ENCODE measurements around the gene DISC1. TPM values are rescaled to one million over a fixed set of nuclear protein-coding genes. Genes with fewer than 3 reads are reported as not detected.

DISC1 gene
- polyA plus RNA-seq, 1 of the 3 experiments (the other 2 are of a cell fraction): 1.7 TPM

- Histone ChIP-seq H3K27ac (ENCODE audit: low read depth in 2 of 2, low read length in 1 of 2) (peak overlapping the region in 1 of 2 experiments; percentile 88; a peak in 2 of 4 replicates), H3K4me2 (no peak overlapping the region), H3K9me2 (no peaks in the 10 kb centered on the region), H3K4me3 (ENCODE audit: low read depth in 2 of 2, low read length in 1 of 2) (no peak overlapping the region), H3K9ac (no peak overlapping the region), H3F3A (replicated peaks; ENCODE audit: insufficient read depth) (no peaks in the 10 kb centered on the region), H4K20me1 (ENCODE audit: insufficient read depth) (no peaks in the 10 kb centered on the region), H3K27me3 (ENCODE audit: insufficient read depth) (no peaks in the 10 kb centered on the region), H2AFZ (ENCODE audit: low read depth) (no peak overlapping the region), H3K9me3 (no peaks in the 10 kb centered on the region), H3K79me2 (ENCODE audit: insufficient read depth) (no peaks in the 10 kb centered on the region), H3K4me1 (ENCODE audit: control insufficient read depth in 1 of 2, insufficient read depth in 2 of 2, low read depth in 1 of 2, low read length in 1 of 2) (peaks cover 0 to 47% of the 10 kb centered on the region in 2 experiments; a peak in 2 of 4 replicates), H3K36me3 (replicated peaks in 1 of 2; ENCODE audit: control insufficient read depth in 1 of 2, insufficient read depth in 2 of 2, low read length in 1 of 2) (no peaks in the 10 kb centered on the region)
- no peak for TF ChIP-seq USF2 (IDR thresholded peaks at IDR 0.05; ENCODE audit: borderline replicate concordance, low read depth, low read length)
- no peak for TF ChIP-seq EZH2phosphoT487 (IDR thresholded peaks at IDR 0.05; ENCODE audit: borderline replicate concordance, low read depth)
- no peak for TF ChIP-seq SMC3 (IDR thresholded peaks at IDR 0.05; ENCODE audit: low read depth, low read length)
- TF ChIP-seq ZBTB33 (IDR thresholded peaks at IDR 0.05; ENCODE audit: borderline replicate concordance, low read depth): no peak
- no peak for TF ChIP-seq USF1 (IDR thresholded peaks at IDR 0.05; ENCODE audit: borderline replicate concordance, low read depth)
- TF ChIP-seq GATA2 (CRISPR knock-in tag; IDR thresholded peaks at IDR 0.05): no peak
- no peak for TF ChIP-seq TAF1 (IDR thresholded peaks at IDR 0.05; ENCODE audit: borderline replicate concordance, low read depth, low read length)
- 89% methylated on average over 16 of the region's 18 CpGs for WGBS (ENCODE audit: low lambda C conversion rate)
- peak; percentile 28 for DNase-seq
- ChIA-PET CTCF (interaction anchor here (0.6 kb wide), 1 partner anchor 345 kb away, joined by 3 read pairs; no protein-coding TSS in a partner anchor), POLR2A (no interaction called here)
Measured at GRCh38 chr1:231694465-231695077, 68.0 kb downstream of the DISC1 start.

GRCh38 chr1:231695439-231696255 lies 69.1 kb downstream of the DISC1 start:
- peak; percentile 82 for DNase-seq
- WGBS (ENCODE audit: low lambda C conversion rate): 64% methylated on average over 7 of the region's 8 CpGs
- no peaks in the 10 kb centered on the region for H3K36me3 ChIP-seq (replicated peaks in 1 of 2; ENCODE audit: control insufficient read depth in 1 of 2, insufficient read depth in 2 of 2, low read length in 1 of 2)
- H3K9me2 ChIP-seq: no peaks in the 10 kb centered on the region
- H3K79me2 ChIP-seq (ENCODE audit: insufficient read depth): no peaks in the 10 kb centered on the region
- no peaks in the 10 kb centered on the region for H4K20me1 ChIP-seq (ENCODE audit: insufficient read depth)
- ChIA-PET CTCF (interaction anchor here (0.5 kb wide), 1 partner anchor 242 kb away, joined by 3 read pairs; no protein-coding TSS in a partner anchor), POLR2A (no interaction called here)
- H3K4me2 ChIP-seq: no peak overlapping the region
- peak overlapping the region in 1 of 2 experiments; percentile 88; a peak in 2 of 4 replicates for H3K27ac ChIP-seq (ENCODE audit: low read depth in 2 of 2, low read length in 1 of 2)
- H3K4me1 ChIP-seq (ENCODE audit: control insufficient read depth in 1 of 2, insufficient read depth in 2 of 2, low read depth in 1 of 2, low read length in 1 of 2): peaks cover 0 to 47% of the 10 kb centered on the region in 2 experiments; a peak in 2 of 4 replicates
- H3K4me3 ChIP-seq (ENCODE audit: low read depth in 2 of 2, low read length in 1 of 2): no peak overlapping the region
- no peaks in the 10 kb centered on the region for H3K9me3 ChIP-seq
- H3F3A ChIP-seq (replicated peaks; ENCODE audit: insufficient read depth): no peaks in the 10 kb centered on the region
- no peak overlapping the region for H3K9ac ChIP-seq
- H3K27me3 ChIP-seq (ENCODE audit: insufficient read depth): no peaks in the 10 kb centered on the region
- H2AFZ ChIP-seq (ENCODE audit: low read depth): no peak overlapping the region
- no peak for TF ChIP-seq RFX5 (IDR thresholded peaks at IDR 0.05; ENCODE audit: low read length)
- TF ChIP-seq YY1 (IDR thresholded peaks at IDR 0.05; ENCODE audit: low read depth): no peak
- no peak for TF ChIP-seq ELF1 (IDR thresholded peaks at IDR 0.05)
- 0 out of 2 replicates have a peak, but pooled peaks have one; percentile 3 for TF ChIP-seq TCF12 (IDR thresholded peaks at IDR 0.05)
- TF ChIP-seq ZBTB33 (IDR thresholded peaks at IDR 0.05; ENCODE audit: borderline replicate concordance, low read depth): no peak
- no peak for TF ChIP-seq CTCF (IDR thresholded peaks at IDR 0.05)
- no peak for TF ChIP-seq NRF1 (IDR thresholded peaks at IDR 0.05; ENCODE audit: low read depth, low read length)
- no peak for TF ChIP-seq RXRA (IDR thresholded peaks at IDR 0.05; ENCODE audit: borderline replicate concordance, low read depth)
- no peak for TF ChIP-seq RAD21 (IDR thresholded peaks at IDR 0.05; ENCODE audit: low read length)
- TF ChIP-seq USF2 (IDR thresholded peaks at IDR 0.05; ENCODE audit: borderline replicate concordance, low read depth, low read length): no peak
- no peak for TF ChIP-seq JUND (IDR thresholded peaks at IDR 0.05)
- TF ChIP-seq GATA2 (CRISPR knock-in tag; IDR thresholded peaks at IDR 0.05): peak; percentile 68

Measured in SK-N-SH (cell line).